Measurements from ENCODE around the gene PTS. TPM values are rescaled to one million over a fixed set of nuclear protein-coding genes. Genes with fewer than 3 reads are reported as not detected.

The PTS gene
- total and polyA plus RNA-seq, 4 experiments from 2014 or later, result 11.2 to 26.9 (median 17.5) TPM

DNA sequence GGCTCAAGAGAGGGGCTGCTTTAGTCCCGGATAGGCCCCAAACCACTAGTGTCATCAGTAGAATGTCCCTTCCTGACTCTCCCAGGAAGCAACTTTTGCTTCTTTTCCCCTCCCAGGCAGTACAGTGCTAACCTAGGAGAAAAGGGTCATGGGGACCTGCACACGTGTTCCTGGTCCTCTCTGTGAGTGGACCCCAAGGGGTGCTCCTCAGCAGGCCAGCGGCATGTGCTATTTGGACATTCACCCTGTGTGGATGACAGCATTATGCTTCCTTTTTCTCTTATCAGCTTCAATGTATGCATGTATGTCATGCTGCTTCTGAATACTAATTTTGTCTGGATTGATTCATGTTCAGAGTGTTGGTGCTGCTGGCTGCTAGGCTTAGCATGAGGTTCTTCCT lies 52.6 kb downstream of the PTS start:
- Histone ChIP-seq H3K4me1 (ENCODE audit: insufficient read depth, low read length) (peaks cover 23% of the 10 kb centered on the region), H3K4me3 (ENCODE audit: low read length in 2 of 2) (no peak overlapping the region), H3K9me3 (ENCODE audit: control insufficient read depth in 1 of 2, low read length in 2 of 2) (no peaks in the 10 kb centered on the region), H3K27ac (ENCODE audit: low read depth, low read length) (no peak overlapping the region), H3K36me3 (ENCODE audit: insufficient read depth, low read length) (no peaks in the 10 kb centered on the region), H3K27me3 (ENCODE audit: insufficient read depth, low read length) (no peaks in the 10 kb centered on the region)
- ChIA-PET CTCF (ENCODE audit: partially characterized antibody) (interaction anchor here (0.6 to 14.4 kb wide), 19 partner anchors 9 to 1213 kb away, joined by 3 to 452 read pairs (median 5); partner anchors contain the start of genes PLET1 and PTS), POLR2A (ENCODE audit: partially characterized antibody) (interaction anchor here (1.0 to 3.3 kb wide), 2 partner anchors 9 to 53 kb away, joined by 3 to 16 read pairs; partner anchors contain the start of gene PTS)
- intact Hi-C loops (cut with micrococcal nuclease), result no loop called here
- no peak for DNase-seq
- Mint-ChIP-seq H3K27me3 (no peaks in the 10 kb centered on the region), H3K9me3 (no peaks in the 10 kb centered on the region), H3K4me1 (peaks cover 18 to 25% (median 22%) of the 10 kb centered on the region in 4 donors), H3K4me3 (no peak overlapping the region), H3K27ac (no peak overlapping the region), H3K36me3 (peaks cover 0 to 6% of the 10 kb centered on the region in 2 donors)

DNA sequence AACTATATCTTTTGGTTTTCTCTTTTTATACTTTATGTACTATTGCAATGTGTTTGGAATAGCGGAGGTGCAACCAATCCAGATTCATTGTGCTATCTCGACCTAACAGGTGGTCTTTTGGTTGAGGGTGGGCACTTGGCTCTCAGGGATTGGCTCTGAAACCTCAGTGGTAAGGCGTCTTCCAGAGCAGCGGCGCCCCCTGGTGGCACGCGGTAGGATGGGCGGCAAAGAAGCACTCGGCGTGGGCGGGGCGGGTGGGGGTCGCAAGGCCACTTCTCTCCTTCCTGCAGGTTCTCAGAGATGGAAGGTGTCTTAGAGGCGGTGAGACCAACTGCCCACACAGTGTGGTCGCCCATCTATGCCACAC lies 53.7 kb downstream of the PTS start:
- no peaks in the 10 kb centered on the region for H3K9me3 ChIP-seq (ENCODE audit: control insufficient read depth in 1 of 2, low read length in 2 of 2)
- no peaks in the 10 kb centered on the region for H3K36me3 ChIP-seq (ENCODE audit: insufficient read depth, low read length)
- peak overlapping the region; percentile 38 for H3K27ac ChIP-seq (ENCODE audit: low read depth, low read length)
- Mint-ChIP-seq H3K27ac (peak overlapping the region in 5 of 7 donors; percentile 59 to 91 (median 77)), H3K36me3 (no peaks in the 10 kb centered on the region), H3K4me3 (peak overlapping the region; percentile 92 to 96 (median 94)), H3K4me1 (peaks cover 18 to 25% (median 22%) of the 10 kb centered on the region in 4 donors), H3K27me3 (no peaks in the 10 kb centered on the region), H3K9me3 (no peaks in the 10 kb centered on the region)
- no peaks in the 10 kb centered on the region for H3K27me3 ChIP-seq (ENCODE audit: insufficient read depth, low read length)
- intact Hi-C loops (cut with micrococcal nuclease), result loop anchor here (1.0 to 10.0 kb wide), 7 partner anchors 61 to 1495 kb away; partner anchors contain the start of genes ALG9, CLDN25, SDHD and TIMM8B
- ChIA-PET POLR2A (ENCODE audit: partially characterized antibody) (interaction anchor here (0.6 to 3.3 kb wide), 5 partner anchors 8 to 60 kb away, joined by 3 to 16 read pairs (median 5); partner anchors contain the start of gene PTS), CTCF (ENCODE audit: partially characterized antibody) (interaction anchor here (0.6 to 14.4 kb wide), 44 partner anchors 9 to 1179 kb away, joined by 3 to 452 read pairs (median 4); partner anchors contain the start of genes PLET1, PTS, SDHD and TIMM8B)
- H3K4me3 ChIP-seq (ENCODE audit: low read length in 2 of 2), result peak overlapping the region; percentile 67 to 83
- peaks cover 23% of the 10 kb centered on the region for H3K4me1 ChIP-seq (ENCODE audit: insufficient read depth, low read length)
- peak; percentile 67 to 74 (median 70) for DNase-seq

DNA sequence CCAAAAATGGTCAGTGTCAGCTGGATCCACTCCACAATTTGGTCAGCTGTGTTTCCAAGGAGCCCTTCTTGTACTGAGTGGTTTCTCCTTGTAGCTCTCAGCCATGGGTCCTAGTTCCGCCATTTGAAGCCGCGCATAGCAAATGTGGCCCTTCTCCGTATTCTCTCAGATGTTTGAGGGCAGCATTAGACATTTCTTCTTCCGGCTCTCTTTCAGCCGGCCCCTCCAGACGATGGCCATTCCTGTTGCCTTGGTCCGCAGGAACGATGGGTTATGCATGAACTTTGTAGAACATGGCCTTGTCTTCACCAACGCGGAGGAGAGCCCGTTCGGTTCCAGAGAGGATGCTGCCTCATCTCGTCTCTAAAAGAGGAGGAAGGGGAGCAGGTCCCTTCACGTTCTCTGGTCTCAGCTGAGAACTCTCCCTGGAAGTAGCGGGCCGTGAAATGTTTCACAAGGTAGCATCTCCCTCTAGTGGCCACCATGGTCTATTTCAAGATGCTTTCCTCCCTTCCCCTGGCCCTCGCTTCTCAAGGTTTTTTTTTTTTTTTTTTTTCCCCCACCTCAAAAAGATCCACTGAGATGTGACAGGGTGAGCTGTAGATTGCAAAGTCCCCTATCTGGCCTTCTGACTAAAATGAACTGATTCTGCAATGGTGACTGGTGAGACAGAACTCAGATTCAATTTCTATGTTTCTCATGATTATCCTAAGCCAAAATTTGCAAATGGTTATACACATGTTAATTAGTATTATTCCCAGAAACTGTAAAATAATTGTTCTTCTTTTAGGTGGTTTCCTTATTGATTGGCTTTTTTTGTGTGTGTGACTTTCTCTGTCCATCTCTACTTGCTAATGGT lies 54.3 kb downstream of the PTS start:
- DNase-seq, result peak; percentile 73 to 81 (median 76)
- peak overlapping the region; percentile 92 to 96 (median 94) for H3K4me3 Mint-ChIP-seq
- Histone ChIP-seq H3K36me3 (ENCODE audit: insufficient read depth, low read length) (no peaks in the 10 kb centered on the region), H3K27me3 (ENCODE audit: insufficient read depth, low read length) (no peaks in the 10 kb centered on the region), H3K4me1 (ENCODE audit: insufficient read depth, low read length) (peaks cover 23% of the 10 kb centered on the region), H3K9me3 (ENCODE audit: control insufficient read depth in 1 of 2, low read length in 2 of 2) (no peaks in the 10 kb centered on the region), H3K27ac (ENCODE audit: low read depth, low read length) (peak overlapping the region; percentile 38), H3K4me3 (ENCODE audit: low read length in 2 of 2) (peak overlapping the region; percentile 67 to 83)
- ChIA-PET CTCF (ENCODE audit: partially characterized antibody) (interaction anchor here (0.6 to 14.4 kb wide), 51 partner anchors 8 to 1178 kb away, joined by 3 to 452 read pairs (median 4); partner anchors contain the start of genes PLET1, PTS, SDHD and TIMM8B), POLR2A (ENCODE audit: partially characterized antibody) (interaction anchor here (0.6 to 3.3 kb wide), 4 partner anchors 9 to 61 kb away, joined by 5 to 16 read pairs (median 7); partner anchors contain the start of gene PTS)
- H3K27ac Mint-ChIP-seq, result peak overlapping the region; percentile 65 to 91 (median 85)
- H3K36me3 Mint-ChIP-seq, result peaks cover 0 to 1% of the 10 kb centered on the region in 2 donors
- H3K9me3 Mint-ChIP-seq, result no peaks in the 10 kb centered on the region
- intact Hi-C loops (cut with micrococcal nuclease), result loop anchor here (1.0 to 10.0 kb wide), 7 partner anchors 61 to 1494 kb away; partner anchors contain the start of genes ALG9, CLDN25, SDHD and TIMM8B
- H3K27me3 Mint-ChIP-seq, result no peaks in the 10 kb centered on the region
- peaks cover 18 to 25% (median 22%) of the 10 kb centered on the region in 4 donors for H3K4me1 Mint-ChIP-seq

DNA sequence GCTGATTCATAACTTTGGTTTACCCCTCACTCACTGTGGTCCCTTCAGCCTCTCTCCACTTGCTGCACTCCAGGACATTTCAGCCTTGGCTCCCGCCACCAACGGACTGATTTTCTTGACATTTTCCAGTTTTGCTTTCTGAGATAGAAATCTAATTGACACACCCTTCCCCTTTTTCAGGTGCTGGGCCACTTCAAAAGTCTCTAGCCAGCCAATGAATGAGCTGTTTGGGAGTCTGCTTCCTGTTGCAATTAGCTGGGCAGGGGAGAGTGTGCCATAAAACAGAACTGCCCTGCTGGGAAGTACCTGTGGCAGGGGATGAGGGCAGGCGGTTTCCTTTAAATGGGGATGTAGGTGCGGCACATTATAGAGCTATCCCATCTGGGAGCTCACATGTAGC lies 55.5 kb downstream of the PTS start:
- Histone ChIP-seq H3K4me1 (ENCODE audit: insufficient read depth, low read length) (peaks cover 23% of the 10 kb centered on the region), H3K9me3 (ENCODE audit: control insufficient read depth in 1 of 2, low read length in 2 of 2) (no peaks in the 10 kb centered on the region), H3K27ac (ENCODE audit: low read depth, low read length) (no peak overlapping the region), H3K36me3 (ENCODE audit: insufficient read depth, low read length) (no peaks in the 10 kb centered on the region), H3K4me3 (ENCODE audit: low read length in 2 of 2) (no peak overlapping the region), H3K27me3 (ENCODE audit: insufficient read depth, low read length) (no peaks in the 10 kb centered on the region)
- no peak for DNase-seq
- Mint-ChIP-seq H3K27ac (peak overlapping the region in 6 of 7 donors; percentile 38 to 95 (median 87)), H3K9me3 (no peaks in the 10 kb centered on the region), H3K36me3 (peaks cover 0 to 4% of the 10 kb centered on the region in 2 donors), H3K27me3 (no peaks in the 10 kb centered on the region), H3K4me1 (peaks cover 18 to 25% (median 22%) of the 10 kb centered on the region in 4 donors), H3K4me3 (peak overlapping the region; percentile 50 to 75 (median 68))
- intact Hi-C loops (cut with micrococcal nuclease), result loop anchor here (2.0 to 10.0 kb wide), 2 partner anchors 355 to 1493 kb away; partner anchors contain the start of genes CLDN25 and ZW10
- POLR2A ChIA-PET (ENCODE audit: partially characterized antibody), result interaction anchor here (0.8 to 3.3 kb wide), 6 partner anchors 7 to 274 kb away, joined by 4 to 16 read pairs (median 4); partner anchors contain the start of gene PTS
- CTCF ChIA-PET (ENCODE audit: partially characterized antibody), result interaction anchor here (0.8 to 14.4 kb wide), 12 partner anchors 11 to 1007 kb away, joined by 3 to 452 read pairs (median 4); partner anchors contain the start of gene PTS

Other genes starting within 250 kb of the PTS start
- gene DLAT, start 201.0 kb upstream of the PTS start, total RNA-seq, result 10 to 100 TPM; 19.4 to 21.6 TPM
- 10 to 100 TPM; 27.7 to 33.4 TPM for gene DLAT, start 201.0 kb upstream of the PTS start, polyA plus RNA-seq
- gene PIH1D2, start 152.4 kb upstream of the PTS start, total RNA-seq, result not detected
- not detected for gene PIH1D2, start 152.4 kb upstream of the PTS start, polyA plus RNA-seq
- gene NKAPD1, start 152.1 kb upstream of the PTS start, total RNA-seq, result 10 to 100 TPM; 20.9 to 21.2 TPM
- 10 to 100 TPM in 1 of 2 donors, 1 to 10 TPM in 1; 7.7 to 14.2 TPM for gene NKAPD1, start 152.1 kb upstream of the PTS start, polyA plus RNA-seq
- 10 to 100 TPM; 26.2 to 28.0 TPM for gene TIMM8B, start 139.7 kb upstream of the PTS start, total RNA-seq
- 10 to 100 TPM; 54.1 to 65.9 TPM for gene TIMM8B, start 139.7 kb upstream of the PTS start, polyA plus RNA-seq
- gene SDHD, start 139.6 kb upstream of the PTS start, total RNA-seq, result 10 to 100 TPM; 61.2 to 65.5 TPM
- 100 to 1,000 TPM; 159 to 302 TPM for gene SDHD, start 139.6 kb upstream of the PTS start, polyA plus RNA-seq
- under 1 TPM in 1 of 2 experiments, not detected in 1; 0.42 TPM for gene IL18, start 62.3 kb upstream of the PTS start, total RNA-seq
- not detected for gene IL18, start 62.3 kb upstream of the PTS start, polyA plus RNA-seq
- under 1 TPM in 1 of 2 experiments, not detected in 1; 0.29 TPM for gene TEX12, start 59.1 kb upstream of the PTS start, total RNA-seq
- not detected for gene TEX12, start 59.1 kb upstream of the PTS start, polyA plus RNA-seq
- gene BCO2, start 50.9 kb upstream of the PTS start, total RNA-seq, result 1 to 10 TPM; 1.9 to 3.4 TPM
- gene BCO2, start 50.9 kb upstream of the PTS start, polyA plus RNA-seq, result under 1 TPM in 1 of 2 donors, not detected in 1; 0.62 TPM
- not detected for gene PLET1, start 34.4 kb downstream of the PTS start, total RNA-seq
- not detected for gene PLET1, start 34.4 kb downstream of the PTS start, polyA plus RNA-seq

All from CD4-positive, alpha-beta memory T cell (primary cell).